Cardiac fibroblast (primary cell): Measurements from ENCODE around the gene RHOC.

Source experiments
- DNase-seq, 2 donors: peaks; one replicate each; pipeline versions ENCODE4 v3.0.0 to v3.0.0-alpha.2; 2010; ENCODE audit warnings: low read depth in 2 of 2
- H3K4me3 ChIP-seq, 2 donors: replicated peaks in 1 of 2; 1 replicate in 1 of 2; 2 replicates in 1 of 2; pipeline ENCODE4 v1.5.1; 2011; ENCODE audit warnings: low read depth in 2 of 2, low read length in 2 of 2, mild to moderate bottlenecking in 2 of 2, moderate library complexity in 1 of 2
- TF ChIP-seq, protein P1 (sequence below): IDR thresholded peaks from one replicate; pipeline ENCODE4 v1.5.1; 2011; ENCODE audit warnings: low read depth, mild to moderate bottlenecking, low read length, inconsistent platforms

RHOC gene

DNA sequence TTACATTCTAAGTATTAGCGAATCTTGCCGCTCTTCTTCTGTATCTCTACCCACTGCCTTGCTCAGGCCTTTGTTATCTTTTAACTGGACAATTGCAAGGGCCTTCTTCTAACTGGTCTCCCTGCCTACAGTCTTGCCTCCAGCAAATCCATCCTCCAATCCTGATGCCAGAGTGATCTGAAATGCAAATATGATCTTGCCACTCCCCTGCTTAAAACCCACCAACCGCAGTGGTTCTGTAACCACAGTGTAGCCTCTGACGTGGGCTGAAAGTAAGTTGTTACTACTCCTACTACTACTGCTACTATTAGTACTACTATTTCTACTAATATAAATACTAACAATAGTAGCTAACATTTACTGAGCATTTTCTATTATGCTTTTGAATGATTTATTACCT is 20.1 kb downstream of the RHOC start:
- no peak for DNase-seq
- TF ChIP-seq, protein P1, sequence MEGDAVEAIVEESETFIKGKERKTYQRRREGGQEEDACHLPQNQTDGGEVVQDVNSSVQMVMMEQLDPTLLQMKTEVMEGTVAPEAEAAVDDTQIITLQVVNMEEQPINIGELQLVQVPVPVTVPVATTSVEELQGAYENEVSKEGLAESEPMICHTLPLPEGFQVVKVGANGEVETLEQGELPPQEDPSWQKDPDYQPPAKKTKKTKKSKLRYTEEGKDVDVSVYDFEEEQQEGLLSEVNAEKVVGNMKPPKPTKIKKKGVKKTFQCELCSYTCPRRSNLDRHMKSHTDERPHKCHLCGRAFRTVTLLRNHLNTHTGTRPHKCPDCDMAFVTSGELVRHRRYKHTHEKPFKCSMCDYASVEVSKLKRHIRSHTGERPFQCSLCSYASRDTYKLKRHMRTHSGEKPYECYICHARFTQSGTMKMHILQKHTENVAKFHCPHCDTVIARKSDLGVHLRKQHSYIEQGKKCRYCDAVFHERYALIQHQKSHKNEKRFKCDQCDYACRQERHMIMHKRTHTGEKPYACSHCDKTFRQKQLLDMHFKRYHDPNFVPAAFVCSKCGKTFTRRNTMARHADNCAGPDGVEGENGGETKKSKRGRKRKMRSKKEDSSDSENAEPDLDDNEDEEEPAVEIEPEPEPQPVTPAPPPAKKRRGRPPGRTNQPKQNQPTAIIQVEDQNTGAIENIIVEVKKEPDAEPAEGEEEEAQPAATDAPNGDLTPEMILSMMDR: no peak
- no peak overlapping the region for H3K4me3 ChIP-seq

- TF ChIP-seq, protein P1: no peak
- DNase-seq: peak in 1 of 2 donors; percentile 22
These were observed 20.5 kb downstream of the RHOC start for GRCh38 chr1:112686417-112686816.

GRCh38 chr1:112685913-112686312 is 21.0 kb downstream of the RHOC start:
- TF ChIP-seq, protein P1: no peak
- H3K4me3 ChIP-seq: no peak overlapping the region
- DNase-seq: no peak

More at GRCh38 chr1:112686417-112686816, 20.5 kb downstream of the RHOC start:
- H3K4me3 ChIP-seq: no peak overlapping the region

DNA sequence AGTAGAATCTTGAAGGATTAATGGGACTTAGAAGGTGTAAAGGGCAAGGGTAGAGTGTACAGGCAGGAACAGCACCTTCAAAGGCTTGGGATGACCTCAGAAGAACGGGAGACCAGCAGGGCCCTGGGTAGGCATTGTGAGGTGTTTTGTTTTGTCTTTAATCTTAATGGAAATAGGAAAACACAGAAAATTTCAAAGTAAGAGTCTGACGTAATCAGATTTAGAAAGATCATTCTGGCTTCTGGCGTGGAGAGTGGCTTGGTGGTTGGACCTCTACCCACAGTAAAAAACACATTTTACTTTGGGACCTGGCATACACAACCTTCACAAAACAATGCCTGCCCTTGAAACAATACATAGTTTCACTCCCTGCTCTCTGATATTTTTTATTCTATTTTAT is 28.3 kb downstream of the RHOC start:
- TF ChIP-seq, protein P1: no peak

GRCh38 chr1:112677501-112677900 is 29.4 kb downstream of the RHOC start:
- no peak overlapping the region for H3K4me3 ChIP-seq
- TF ChIP-seq, protein P1: no peak
- DNase-seq: no peak

More for the DNA sequence above, 28.3 kb downstream of the RHOC start:
- no peak for DNase-seq
- H3K4me3 ChIP-seq: no peak overlapping the region

DNA sequence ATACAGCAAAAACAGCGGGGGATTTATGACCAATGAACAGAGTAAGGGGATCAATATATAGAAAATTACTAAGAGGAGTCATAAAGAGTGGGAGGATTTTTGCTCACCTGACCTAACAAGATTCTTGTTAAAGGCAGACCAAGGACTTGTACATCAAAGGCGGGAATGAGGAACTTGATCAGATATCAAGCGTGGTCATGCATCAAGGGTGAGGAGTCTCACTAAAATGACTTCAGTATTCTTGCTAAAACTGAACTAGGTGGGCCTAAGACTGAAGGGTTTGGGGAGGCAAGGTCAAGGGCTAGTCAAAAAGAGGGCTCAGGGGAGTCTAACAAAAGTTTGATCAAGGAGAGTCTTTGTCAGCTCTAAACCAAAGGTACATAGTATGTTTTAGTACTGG is 30.4 kb downstream of the RHOC start:
- TF ChIP-seq, protein P1: no peak
- H3K4me3 ChIP-seq: no peak overlapping the region
- DNase-seq: no peak

- no peak for DNase-seq
- TF ChIP-seq, protein P1: no peak
- H3K4me3 ChIP-seq: peak overlapping the region; percentile 58 to 73
These were observed 31.1 kb downstream of the RHOC start for GRCh38 chr1:112675728-112676381.
